K562 (cell line): ENCODE measurements around the gene RNF151. TPM values are rescaled to one million over a fixed set of nuclear protein-coding genes. Genes with fewer than 3 reads are reported as not detected.

Source experiments
- CBX3 ChIP-seq, 2 experiments: IDR thresholded peaks; 1 replicate in 1 of 2; 2 replicates in 1 of 2; pipeline ENCODE4 v1.6.1; 2012; ENCODE audit warnings: inconsistent platforms in 2 of 2, low read length in 2 of 2, borderline replicate concordance in 1 of 2, control low read depth in 1 of 2
- polyA plus RNA-seq, 8 experiments: library from polyadenylated mRNA; depleted of rRNA in 4 of 8; stranded (reverse) in 5 of 8; unstranded in 3 of 8; fragments of >200 nt; fragmentation: Nextera tagmentation in 2 of 8; fragmentation: Illumina TruSeq in 1 of 8; extraction: Ambion mirVana in 2 of 8; extraction: Trizol in 1 of 8; gene quantifications; 2 replicates each; pipeline versions ENCODE4 v1.2.1 to v1.2.3, GENCODE V29; 2011 to 2014; ENCODE audit warnings: inconsistent platforms in 1 of 8, missing spikeins in 1 of 8
- total RNA-seq, 7 experiments: library from RNA; depleted of rRNA in 6 of 7; stranded (reverse); fragments of >200 nt in 6 of 7; fragmentation: Illumina TruSeq in 2 of 7; extraction: Trizol in 2 of 7; gene quantifications; 2 replicates each; pipeline versions ENCODE4 v1.2.1 to v1.2.3, GENCODE V29; 2011 to 2021; ENCODE audit warnings: low replicate concordance in 1 of 7
- TF ChIP-seq, protein P1 (sequence below): fragments of 200-600 bp; sonication (generic); IDR thresholded peaks from one replicate; pipeline ENCODE4 v1.6.1; 2012; ENCODE audit warnings: mild to moderate bottlenecking, low read depth, low read length, inconsistent platforms
- TF ChIP-seq, protein P2 (sequence below): sonication (generic); formaldehyde crosslinking; IDR thresholded peaks from 2 replicates; pipeline ENCODE4 v1.8.0; 2022; ENCODE audit warnings: missing genetic modification reagents, mild to moderate bottlenecking, borderline replicate concordance
- TF ChIP-seq, protein P3 (sequence below), 3 experiments: fragments of 200-800 bp in 1 of 3; fragments of 250-450 bp in 1 of 3; fragments of 450-650 bp in 1 of 3; sonication (Bioruptor Pico) in 1 of 3; sonication (Bioruptor generic) in 1 of 3; formaldehyde crosslinking in 1 of 3; IDR thresholded peaks; 2 replicates each; pipeline versions ENCODE4 v1.6.1 to v1.8.0; 2016 to 2022; ENCODE audit warnings: mild to moderate bottlenecking in 2 of 3, missing genetic modification characterization in 2 of 3, missing compliant biosample characterization in 1 of 3, moderate library complexity in 1 of 3

RNF151 gene
- total and polyA plus RNA-seq, 9 of the 15 experiments (the other 6 are each of a cell fraction or from before 2014, with no cell fraction given): not detected

DNA sequence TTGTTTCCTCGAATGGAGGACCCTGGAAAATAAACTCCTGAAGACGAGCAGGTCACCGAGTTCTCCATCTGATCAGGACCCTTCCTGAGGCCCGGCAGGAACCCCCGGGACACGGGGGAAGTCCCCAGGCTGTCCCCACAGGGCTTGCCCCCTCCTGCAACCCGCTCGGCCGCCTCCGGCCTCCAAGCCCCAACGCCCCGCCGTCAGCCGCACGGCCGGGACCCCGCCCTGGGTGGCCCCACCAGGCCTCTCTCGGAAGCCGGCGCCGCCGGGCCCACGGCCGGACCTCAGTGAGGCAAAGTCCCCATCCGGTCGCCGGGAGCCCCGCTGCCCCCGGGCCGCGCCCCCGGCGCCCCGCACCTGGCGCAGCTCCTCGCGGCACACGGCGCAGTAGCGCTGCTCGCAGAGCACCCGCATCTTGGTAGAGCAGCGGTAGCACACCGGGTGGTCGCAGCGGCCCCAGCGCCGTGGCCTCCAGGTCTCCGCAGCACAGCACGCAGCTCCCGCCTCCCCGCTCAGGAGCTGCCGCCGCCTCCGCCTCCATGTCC, 42.6 kb downstream of the RNF151 start (continued):
- TF ChIP-seq, protein P1, sequence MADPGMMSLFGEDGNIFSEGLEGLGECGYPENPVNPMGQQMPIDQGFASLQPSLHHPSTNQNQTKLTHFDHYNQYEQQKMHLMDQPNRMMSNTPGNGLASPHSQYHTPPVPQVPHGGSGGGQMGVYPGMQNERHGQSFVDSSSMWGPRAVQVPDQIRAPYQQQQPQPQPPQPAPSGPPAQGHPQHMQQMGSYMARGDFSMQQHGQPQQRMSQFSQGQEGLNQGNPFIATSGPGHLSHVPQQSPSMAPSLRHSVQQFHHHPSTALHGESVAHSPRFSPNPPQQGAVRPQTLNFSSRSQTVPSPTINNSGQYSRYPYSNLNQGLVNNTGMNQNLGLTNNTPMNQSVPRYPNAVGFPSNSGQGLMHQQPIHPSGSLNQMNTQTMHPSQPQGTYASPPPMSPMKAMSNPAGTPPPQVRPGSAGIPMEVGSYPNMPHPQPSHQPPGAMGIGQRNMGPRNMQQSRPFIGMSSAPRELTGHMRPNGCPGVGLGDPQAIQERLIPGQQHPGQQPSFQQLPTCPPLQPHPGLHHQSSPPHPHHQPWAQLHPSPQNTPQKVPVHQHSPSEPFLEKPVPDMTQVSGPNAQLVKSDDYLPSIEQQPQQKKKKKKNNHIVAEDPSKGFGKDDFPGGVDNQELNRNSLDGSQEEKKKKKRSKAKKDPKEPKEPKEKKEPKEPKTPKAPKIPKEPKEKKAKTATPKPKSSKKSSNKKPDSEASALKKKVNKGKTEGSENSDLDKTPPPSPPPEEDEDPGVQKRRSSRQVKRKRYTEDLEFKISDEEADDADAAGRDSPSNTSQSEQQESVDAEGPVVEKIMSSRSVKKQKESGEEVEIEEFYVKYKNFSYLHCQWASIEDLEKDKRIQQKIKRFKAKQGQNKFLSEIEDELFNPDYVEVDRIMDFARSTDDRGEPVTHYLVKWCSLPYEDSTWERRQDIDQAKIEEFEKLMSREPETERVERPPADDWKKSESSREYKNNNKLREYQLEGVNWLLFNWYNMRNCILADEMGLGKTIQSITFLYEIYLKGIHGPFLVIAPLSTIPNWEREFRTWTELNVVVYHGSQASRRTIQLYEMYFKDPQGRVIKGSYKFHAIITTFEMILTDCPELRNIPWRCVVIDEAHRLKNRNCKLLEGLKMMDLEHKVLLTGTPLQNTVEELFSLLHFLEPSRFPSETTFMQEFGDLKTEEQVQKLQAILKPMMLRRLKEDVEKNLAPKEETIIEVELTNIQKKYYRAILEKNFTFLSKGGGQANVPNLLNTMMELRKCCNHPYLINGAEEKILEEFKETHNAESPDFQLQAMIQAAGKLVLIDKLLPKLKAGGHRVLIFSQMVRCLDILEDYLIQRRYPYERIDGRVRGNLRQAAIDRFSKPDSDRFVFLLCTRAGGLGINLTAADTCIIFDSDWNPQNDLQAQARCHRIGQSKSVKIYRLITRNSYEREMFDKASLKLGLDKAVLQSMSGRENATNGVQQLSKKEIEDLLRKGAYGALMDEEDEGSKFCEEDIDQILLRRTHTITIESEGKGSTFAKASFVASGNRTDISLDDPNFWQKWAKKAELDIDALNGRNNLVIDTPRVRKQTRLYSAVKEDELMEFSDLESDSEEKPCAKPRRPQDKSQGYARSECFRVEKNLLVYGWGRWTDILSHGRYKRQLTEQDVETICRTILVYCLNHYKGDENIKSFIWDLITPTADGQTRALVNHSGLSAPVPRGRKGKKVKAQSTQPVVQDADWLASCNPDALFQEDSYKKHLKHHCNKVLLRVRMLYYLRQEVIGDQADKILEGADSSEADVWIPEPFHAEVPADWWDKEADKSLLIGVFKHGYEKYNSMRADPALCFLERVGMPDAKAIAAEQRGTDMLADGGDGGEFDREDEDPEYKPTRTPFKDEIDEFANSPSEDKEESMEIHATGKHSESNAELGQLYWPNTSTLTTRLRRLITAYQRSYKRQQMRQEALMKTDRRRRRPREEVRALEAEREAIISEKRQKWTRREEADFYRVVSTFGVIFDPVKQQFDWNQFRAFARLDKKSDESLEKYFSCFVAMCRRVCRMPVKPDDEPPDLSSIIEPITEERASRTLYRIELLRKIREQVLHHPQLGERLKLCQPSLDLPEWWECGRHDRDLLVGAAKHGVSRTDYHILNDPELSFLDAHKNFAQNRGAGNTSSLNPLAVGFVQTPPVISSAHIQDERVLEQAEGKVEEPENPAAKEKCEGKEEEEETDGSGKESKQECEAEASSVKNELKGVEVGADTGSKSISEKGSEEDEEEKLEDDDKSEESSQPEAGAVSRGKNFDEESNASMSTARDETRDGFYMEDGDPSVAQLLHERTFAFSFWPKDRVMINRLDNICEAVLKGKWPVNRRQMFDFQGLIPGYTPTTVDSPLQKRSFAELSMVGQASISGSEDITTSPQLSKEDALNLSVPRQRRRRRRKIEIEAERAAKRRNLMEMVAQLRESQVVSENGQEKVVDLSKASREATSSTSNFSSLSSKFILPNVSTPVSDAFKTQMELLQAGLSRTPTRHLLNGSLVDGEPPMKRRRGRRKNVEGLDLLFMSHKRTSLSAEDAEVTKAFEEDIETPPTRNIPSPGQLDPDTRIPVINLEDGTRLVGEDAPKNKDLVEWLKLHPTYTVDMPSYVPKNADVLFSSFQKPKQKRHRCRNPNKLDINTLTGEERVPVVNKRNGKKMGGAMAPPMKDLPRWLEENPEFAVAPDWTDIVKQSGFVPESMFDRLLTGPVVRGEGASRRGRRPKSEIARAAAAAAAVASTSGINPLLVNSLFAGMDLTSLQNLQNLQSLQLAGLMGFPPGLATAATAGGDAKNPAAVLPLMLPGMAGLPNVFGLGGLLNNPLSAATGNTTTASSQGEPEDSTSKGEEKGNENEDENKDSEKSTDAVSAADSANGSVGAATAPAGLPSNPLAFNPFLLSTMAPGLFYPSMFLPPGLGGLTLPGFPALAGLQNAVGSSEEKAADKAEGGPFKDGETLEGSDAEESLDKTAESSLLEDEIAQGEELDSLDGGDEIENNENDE: no peak
- no peak for TF ChIP-seq CBX3 (IDR thresholded peaks at IDR 0.05; ENCODE audit: borderline replicate concordance in 1 of 2, low read length in 2 of 2)
- TF ChIP-seq, protein P2, sequence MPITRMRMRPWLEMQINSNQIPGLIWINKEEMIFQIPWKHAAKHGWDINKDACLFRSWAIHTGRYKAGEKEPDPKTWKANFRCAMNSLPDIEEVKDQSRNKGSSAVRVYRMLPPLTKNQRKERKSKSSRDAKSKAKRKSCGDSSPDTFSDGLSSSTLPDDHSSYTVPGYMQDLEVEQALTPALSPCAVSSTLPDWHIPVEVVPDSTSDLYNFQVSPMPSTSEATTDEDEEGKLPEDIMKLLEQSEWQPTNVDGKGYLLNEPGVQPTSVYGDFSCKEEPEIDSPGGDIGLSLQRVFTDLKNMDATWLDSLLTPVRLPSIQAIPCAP (CRISPR knock-in tag): 0 out of 2 replicates have a peak, but pooled peaks have one; percentile 57
- TF ChIP-seq, protein P3, sequence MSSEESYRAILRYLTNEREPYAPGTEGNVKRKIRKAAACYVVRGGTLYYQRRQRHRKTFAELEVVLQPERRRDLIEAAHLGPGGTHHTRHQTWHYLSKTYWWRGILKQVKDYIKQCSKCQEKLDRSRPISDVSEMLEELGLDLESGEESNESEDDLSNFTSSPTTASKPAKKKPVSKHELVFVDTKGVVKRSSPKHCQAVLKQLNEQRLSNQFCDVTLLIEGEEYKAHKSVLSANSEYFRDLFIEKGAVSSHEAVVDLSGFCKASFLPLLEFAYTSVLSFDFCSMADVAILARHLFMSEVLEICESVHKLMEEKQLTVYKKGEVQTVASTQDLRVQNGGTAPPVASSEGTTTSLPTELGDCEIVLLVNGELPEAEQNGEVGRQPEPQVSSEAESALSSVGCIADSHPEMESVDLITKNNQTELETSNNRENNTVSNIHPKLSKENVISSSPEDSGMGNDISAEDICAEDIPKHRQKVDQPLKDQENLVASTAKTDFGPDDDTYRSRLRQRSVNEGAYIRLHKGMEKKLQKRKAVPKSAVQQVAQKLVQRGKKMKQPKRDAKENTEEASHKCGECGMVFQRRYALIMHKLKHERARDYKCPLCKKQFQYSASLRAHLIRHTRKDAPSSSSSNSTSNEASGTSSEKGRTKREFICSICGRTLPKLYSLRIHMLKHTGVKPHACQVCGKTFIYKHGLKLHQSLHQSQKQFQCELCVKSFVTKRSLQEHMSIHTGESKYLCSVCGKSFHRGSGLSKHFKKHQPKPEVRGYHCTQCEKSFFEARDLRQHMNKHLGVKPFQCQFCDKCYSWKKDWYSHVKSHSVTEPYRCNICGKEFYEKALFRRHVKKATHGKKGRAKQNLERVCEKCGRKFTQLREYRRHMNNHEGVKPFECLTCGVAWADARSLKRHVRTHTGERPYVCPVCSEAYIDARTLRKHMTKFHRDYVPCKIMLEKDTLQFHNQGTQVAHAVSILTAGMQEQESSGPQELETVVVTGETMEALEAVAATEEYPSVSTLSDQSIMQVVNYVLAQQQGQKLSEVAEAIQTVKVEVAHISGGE (CRISPR knock-in tag; IDR thresholded peaks at IDR 0.05): peak in 1 of 3 experiments; percentile 27; a peak in 1 of 6 replicates
